ENCODE data around the gene FKBP4. TPM values are rescaled to one million over a fixed set of nuclear protein-coding genes. Genes with fewer than 3 reads are reported as not detected.

Gene FKBP4
- total and polyA plus RNA-seq, 2 of the 13 experiments (the other 11 are each of a cell fraction or from before 2014, with no cell fraction given), result 25.7 to 66.1 TPM

DNA sequence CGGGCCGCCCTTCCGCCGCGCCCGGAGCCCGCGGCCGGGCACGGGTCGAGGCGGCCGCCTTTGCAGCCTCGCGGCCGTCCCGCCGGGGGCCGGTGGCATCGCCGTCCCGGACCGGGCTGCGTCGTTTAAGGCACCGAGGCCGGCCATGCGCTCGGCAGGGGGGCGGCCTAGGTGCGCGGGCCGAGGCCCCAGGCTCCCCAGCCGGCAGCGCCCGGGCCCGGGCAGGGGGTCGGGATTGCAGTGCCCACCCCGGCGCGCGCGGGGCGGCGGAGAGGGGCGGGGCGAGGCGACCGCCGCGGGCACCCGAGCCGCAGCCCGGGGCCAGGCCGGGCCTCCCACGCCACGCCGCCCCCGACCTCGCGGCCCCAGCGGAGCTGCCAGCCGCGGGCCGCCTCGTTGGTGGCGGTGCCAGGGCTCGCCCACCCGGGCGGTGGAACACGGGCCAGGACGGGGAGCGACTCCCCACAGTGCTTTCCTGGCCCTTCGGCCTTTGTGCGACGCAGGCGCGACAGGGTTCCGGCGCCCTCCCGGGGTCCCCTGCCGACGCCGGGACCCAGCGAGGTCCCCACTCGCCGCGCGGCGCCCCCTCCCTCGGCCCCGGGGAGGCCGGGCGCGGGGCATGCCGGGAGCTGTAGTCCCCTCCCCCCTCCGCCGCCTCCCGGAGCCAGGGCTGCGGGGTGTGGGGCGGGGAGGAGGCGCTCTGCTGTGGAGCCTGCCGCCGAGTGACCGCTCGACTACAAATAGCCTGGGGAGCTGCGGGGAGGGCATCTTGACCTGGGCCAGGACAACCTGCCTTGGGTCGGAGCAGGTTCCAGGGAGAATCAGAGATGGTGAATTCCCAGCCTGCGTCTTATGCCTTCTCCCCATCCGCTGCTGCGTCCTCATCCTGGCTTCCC lies 769 bp downstream of the FKBP4 start (continued):
- TF ChIP-seq SETDB1 (CRISPR knock-in tag; IDR thresholded peaks at IDR 0.05; ENCODE audit: borderline replicate concordance) (no peak), PHF8 (CRISPR knock-in tag; IDR thresholded peaks at IDR 0.05) (no peak), ZNF503 (CRISPR knock-in tag; IDR thresholded peaks at IDR 0.05) (no peak), GLMP (CRISPR knock-in tag; IDR thresholded peaks at IDR 0.05; ENCODE audit: borderline replicate concordance) (no peak), NFIC (IDR thresholded peaks at IDR 0.05; ENCODE audit: low read length) (no peak), MED8 (CRISPR knock-in tag; IDR thresholded peaks at IDR 0.05; ENCODE audit: insufficient replicate concordance) (no peak), MTF2 (CRISPR knock-in tag; IDR thresholded peaks at IDR 0.05; ENCODE audit: borderline replicate concordance) (no peak), MIER3 (CRISPR knock-in tag; IDR thresholded peaks at IDR 0.05; ENCODE audit: borderline replicate concordance) (no peak), MED1 (CRISPR knock-in tag; IDR thresholded peaks at IDR 0.05) (peak; percentile 42; the same call in 1 of the 2 replicates), ZNF709 (CRISPR knock-in tag; IDR thresholded peaks at IDR 0.05) (no peak), MYC (CRISPR knock-in tag; IDR thresholded peaks at IDR 0.05; ENCODE audit: borderline replicate concordance) (peak; percentile 56; the same call in 1 of the 2 replicates), SP5 (CRISPR knock-in tag; IDR thresholded peaks at IDR 0.05; ENCODE audit: borderline replicate concordance, low read depth) (no peak), MTA1 (CRISPR knock-in tag; IDR thresholded peaks at IDR 0.05; ENCODE audit: borderline replicate concordance) (peak; percentile 23; the same call in 1 of the 2 replicates), BORCS8-MEF2B (CRISPR knock-in tag; IDR thresholded peaks at IDR 0.05) (no peak), CEBPG (CRISPR knock-in tag; IDR thresholded peaks at IDR 0.05) (no peak), ZFAT (CRISPR knock-in tag; conservative IDR thresholded peaks at IDR 0.05) (no peak), ZNF451 (CRISPR knock-in tag; IDR thresholded peaks at IDR 0.05) (no peak), DMTF1 (CRISPR knock-in tag; IDR thresholded peaks at IDR 0.05) (no peak), JARID2 (CRISPR knock-in tag; IDR thresholded peaks at IDR 0.05; ENCODE audit: insufficient replicate concordance) (no peak)
- TF ChIP-seq, protein P1, sequence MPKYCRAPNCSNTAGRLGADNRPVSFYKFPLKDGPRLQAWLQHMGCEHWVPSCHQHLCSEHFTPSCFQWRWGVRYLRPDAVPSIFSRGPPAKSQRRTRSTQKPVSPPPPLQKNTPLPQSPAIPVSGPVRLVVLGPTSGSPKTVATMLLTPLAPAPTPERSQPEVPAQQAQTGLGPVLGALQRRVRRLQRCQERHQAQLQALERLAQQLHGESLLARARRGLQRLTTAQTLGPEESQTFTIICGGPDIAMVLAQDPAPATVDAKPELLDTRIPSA (CRISPR knock-in tag; IDR thresholded peaks at IDR 0.05; ENCODE audit: borderline replicate concordance), result no peak
- TF ChIP-seq, protein P2, sequence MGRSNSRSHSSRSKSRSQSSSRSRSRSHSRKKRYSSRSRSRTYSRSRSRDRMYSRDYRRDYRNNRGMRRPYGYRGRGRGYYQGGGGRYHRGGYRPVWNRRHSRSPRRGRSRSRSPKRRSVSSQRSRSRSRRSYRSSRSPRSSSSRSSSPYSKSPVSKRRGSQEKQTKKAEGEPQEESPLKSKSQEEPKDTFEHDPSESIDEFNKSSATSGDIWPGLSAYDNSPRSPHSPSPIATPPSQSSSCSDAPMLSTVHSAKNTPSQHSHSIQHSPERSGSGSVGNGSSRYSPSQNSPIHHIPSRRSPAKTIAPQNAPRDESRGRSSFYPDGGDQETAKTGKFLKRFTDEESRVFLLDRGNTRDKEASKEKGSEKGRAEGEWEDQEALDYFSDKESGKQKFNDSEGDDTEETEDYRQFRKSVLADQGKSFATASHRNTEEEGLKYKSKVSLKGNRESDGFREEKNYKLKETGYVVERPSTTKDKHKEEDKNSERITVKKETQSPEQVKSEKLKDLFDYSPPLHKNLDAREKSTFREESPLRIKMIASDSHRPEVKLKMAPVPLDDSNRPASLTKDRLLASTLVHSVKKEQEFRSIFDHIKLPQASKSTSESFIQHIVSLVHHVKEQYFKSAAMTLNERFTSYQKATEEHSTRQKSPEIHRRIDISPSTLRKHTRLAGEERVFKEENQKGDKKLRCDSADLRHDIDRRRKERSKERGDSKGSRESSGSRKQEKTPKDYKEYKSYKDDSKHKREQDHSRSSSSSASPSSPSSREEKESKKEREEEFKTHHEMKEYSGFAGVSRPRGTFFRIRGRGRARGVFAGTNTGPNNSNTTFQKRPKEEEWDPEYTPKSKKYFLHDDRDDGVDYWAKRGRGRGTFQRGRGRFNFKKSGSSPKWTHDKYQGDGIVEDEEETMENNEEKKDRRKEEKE (IDR thresholded peaks at IDR 0.05), result no peak

Measured in HepG2 (cell line).